ENCODE results near the gene FANCI. TPM values are rescaled to one million over a fixed set of nuclear protein-coding genes. Genes with fewer than 3 reads are reported as not detected.

Gene FANCI
- polyA plus RNA-seq, 1 experiment = 11.5 TPM

GRCh38 chr15:89365462-89366065, 121.8 kb downstream of the FANCI start:
- Histone ChIP-seq H3K36me3 (ENCODE audit: control insufficient read depth, insufficient read depth, low read length) (no peaks in the 10 kb centered on the region), H3K4me3 (ENCODE audit: low read depth, low read length) (no peak overlapping the region), H3K27me3 (ENCODE audit: control insufficient read depth, insufficient read depth, low read length) (peaks cover 87% of the 10 kb centered on the region)
- ChIA-PET POLR2A (no interaction called here), CTCF (interaction anchor here (1.4 to 4.1 kb wide), 2 partner anchors 64 kb away, joined by 4 to 18 read pairs; no protein-coding TSS in a partner anchor)
- no peak for TF ChIP-seq CTCF (IDR thresholded peaks at IDR 0.05; ENCODE audit: insufficient read depth, low read depth, low read length)
- DNase-seq (ENCODE audit: low read depth) = no peak

Small RNA genes within 50 kb of the gene (small RNA-seq; reads per million reads assigned to genes)
- not detected for gene MIR6766 (ENCODE audit: insufficient read length, low read depth, low replicate concordance)

Other genes starting within 250 kb of the FANCI start
- 47.2 and 69.6 TPM in 2 replicates for gene ABHD2, start 155.5 kb upstream of the FANCI start, polyA plus RNA-seq (2011; rRNA removed)
- not detected in 2 replicates for gene RLBP1, start 22.4 kb upstream of the FANCI start, polyA plus RNA-seq (2011; rRNA removed)
- 13.9 and 17.6 TPM in 2 replicates for gene POLG, start 90.8 kb downstream of the FANCI start, polyA plus RNA-seq (2011; rRNA removed)

All from BJ (cell line).